ENCODE measurements around the gene IQSEC3.

Gene IQSEC3

DNA sequence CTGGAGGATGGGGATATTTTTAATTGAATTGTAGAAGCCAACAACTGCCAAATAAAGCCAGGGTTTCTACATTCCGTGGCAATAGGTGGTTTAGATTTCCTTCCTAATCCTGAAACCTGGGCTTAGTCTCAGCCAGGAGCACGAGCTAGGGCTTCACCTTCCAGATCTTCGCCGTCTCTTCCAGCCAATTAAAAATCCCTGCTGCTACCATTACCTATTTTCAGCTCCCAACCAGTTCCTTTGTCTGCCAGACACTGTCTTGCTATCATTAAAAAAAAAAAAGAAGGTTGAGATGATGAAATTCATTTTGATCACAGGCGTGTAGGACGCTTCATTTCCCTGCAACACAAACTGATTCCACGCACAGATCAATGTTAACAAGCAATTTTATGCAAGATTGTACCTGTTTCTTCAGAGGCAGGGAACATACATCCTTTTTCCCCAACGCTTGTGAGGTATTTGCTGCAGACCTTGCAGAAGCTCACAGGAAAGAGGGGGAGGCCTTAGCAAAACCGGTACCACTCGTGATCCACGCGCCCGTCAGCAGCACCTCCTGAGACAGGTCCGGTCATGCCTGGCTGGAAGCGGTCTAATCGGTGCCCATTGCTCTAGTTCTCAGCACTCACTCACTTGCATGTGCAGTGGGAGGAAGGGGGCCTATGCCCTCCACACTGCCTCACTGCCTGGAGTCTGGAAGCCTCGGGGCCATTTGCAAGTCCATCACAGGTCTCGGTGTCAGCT, 82.3 kb downstream of the IQSEC3 start:
- no peaks in the 10 kb centered on the region for H3K36me3 ChIP-seq (ENCODE audit: insufficient read depth, low read length)
- H3K4me1 ChIP-seq (ENCODE audit: insufficient read depth, low read length): peaks cover 9% of the 10 kb centered on the region
- H3K27me3 ChIP-seq (ENCODE audit: insufficient read depth, low read length): peaks cover 12% of the 10 kb centered on the region
- H2AFZ ChIP-seq (ENCODE audit: low read depth, low read length): no peak overlapping the region
- H3K9me3 ChIP-seq (ENCODE audit: low read length): no peaks in the 10 kb centered on the region
- no peak overlapping the region for H3K4me3 ChIP-seq (ENCODE audit: low read length)

DNA sequence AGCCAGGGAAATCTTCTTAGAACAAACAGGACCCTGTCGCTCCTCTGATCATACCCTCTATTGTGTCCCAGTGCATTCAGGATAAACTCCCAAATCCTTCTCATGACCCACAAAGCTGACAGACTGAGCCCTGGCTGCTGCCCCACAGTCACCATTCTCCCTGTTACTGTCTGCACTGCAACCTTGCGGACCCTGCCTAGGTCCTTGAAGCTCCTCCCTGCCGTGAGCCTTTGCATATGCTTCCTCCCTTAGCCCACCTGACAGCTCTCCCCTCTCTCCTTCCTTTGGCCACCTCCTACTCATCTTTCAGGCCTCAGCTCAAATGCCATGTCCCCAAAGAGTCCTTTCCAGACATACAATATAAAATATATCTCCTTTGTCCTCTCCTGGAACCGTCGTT, 85.0 kb downstream of the IQSEC3 start:
- no peak overlapping the region for H2AFZ ChIP-seq (ENCODE audit: low read depth, low read length)
- no peak overlapping the region for H3K4me3 ChIP-seq (ENCODE audit: low read length)
- no peaks in the 10 kb centered on the region for H3K9me3 ChIP-seq (ENCODE audit: low read length)
- no peaks in the 10 kb centered on the region for H3K36me3 ChIP-seq (ENCODE audit: insufficient read depth, low read length)
- H3K27me3 ChIP-seq (ENCODE audit: insufficient read depth, low read length): peaks cover 24% of the 10 kb centered on the region
- H3K4me1 ChIP-seq (ENCODE audit: insufficient read depth, low read length): no peaks in the 10 kb centered on the region

DNA sequence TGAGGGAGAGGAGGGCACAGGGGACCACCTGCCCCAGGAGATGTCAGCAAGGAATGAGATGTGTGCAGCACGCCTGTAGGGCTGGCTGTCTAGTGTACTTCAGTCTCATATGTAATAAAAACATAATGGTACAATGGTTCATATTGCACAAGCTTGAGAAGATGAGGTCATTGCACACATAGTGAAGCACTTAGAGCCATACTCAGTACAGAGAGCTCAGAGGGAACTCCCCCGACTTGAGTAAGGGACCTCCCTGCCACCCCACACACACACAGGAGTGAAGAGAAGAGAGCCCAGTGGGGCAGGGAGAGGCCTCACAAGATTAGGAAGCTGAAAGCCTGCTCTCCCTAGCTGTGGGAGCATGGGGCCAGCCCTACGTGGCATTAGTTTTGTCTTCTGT, 85.9 kb downstream of the IQSEC3 start:
- peaks cover 24% of the 10 kb centered on the region for H3K27me3 ChIP-seq (ENCODE audit: insufficient read depth, low read length)
- no peak overlapping the region for H2AFZ ChIP-seq (ENCODE audit: low read depth, low read length)
- H3K4me3 ChIP-seq (ENCODE audit: low read length): no peak overlapping the region

DNA sequence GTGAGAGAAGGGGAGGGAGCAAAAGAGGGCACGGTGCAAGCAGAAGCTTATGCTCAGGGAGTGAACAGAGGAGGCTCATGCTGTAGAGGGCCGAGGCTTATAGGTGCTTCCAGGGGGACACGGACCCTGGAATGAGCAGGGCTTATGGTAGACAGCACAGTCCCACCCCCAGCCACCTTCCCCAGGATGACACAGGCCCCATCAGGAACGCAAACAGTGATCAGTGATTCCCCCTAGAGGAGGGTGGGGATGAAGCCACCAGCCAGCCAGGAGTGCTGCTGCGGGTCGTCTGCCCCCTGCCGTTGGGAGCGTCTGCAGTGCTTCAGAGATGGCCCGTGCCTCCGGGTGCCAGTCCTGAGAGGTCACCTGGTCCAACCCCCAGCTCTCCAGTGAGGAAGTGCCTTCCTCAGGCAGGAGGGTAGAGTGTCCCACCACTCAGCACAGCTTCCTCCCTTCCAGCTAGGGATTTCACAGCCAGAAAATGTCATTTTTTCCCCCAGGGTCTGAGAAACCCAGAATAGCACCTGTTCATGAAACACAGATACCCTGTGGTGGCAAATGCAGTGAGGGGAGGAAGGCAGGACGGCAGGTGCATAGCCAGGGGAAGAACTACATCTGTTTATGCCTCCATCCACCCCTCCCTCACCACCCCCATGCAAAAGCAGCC, 86.6 kb downstream of the IQSEC3 start:
- Histone ChIP-seq H3K9me3 (ENCODE audit: low read length) (no peaks in the 10 kb centered on the region), H3K4me1 (ENCODE audit: insufficient read depth, low read length) (no peaks in the 10 kb centered on the region), H3K36me3 (ENCODE audit: insufficient read depth, low read length) (no peaks in the 10 kb centered on the region), H3K4me3 (ENCODE audit: low read length) (no peak overlapping the region), H3K27me3 (ENCODE audit: insufficient read depth, low read length) (peaks cover 26% of the 10 kb centered on the region), H2AFZ (ENCODE audit: low read depth, low read length) (no peak overlapping the region)

More for the DNA sequence above, 85.9 kb downstream of the IQSEC3 start:
- Histone ChIP-seq H3K36me3 (ENCODE audit: insufficient read depth, low read length) (no peaks in the 10 kb centered on the region), H3K9me3 (ENCODE audit: low read length) (no peaks in the 10 kb centered on the region), H3K4me1 (ENCODE audit: insufficient read depth, low read length) (no peaks in the 10 kb centered on the region)

DNA sequence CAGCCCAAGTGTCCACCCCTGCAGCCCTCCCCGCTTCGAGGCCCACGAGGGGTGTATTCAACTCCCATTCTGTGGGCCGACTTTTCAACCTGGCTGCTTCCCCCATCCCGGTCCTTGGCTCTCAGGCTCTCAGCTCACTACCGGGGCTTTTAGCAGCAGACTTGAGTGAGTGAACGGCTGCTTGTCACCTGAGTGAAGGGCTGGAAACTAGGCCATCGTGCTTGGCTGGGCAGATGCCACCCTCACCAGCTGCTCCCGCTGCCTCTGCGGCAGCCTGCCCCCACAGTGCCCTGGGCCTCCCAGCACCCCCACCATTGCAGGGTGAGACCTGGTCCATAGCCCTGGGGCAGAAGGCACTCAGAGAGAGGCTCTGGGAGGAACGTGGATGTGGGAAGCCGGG, 87.5 kb downstream of the IQSEC3 start:
- Histone ChIP-seq H3K36me3 (ENCODE audit: insufficient read depth, low read length) (no peaks in the 10 kb centered on the region), H3K4me1 (ENCODE audit: insufficient read depth, low read length) (no peaks in the 10 kb centered on the region), H3K9me3 (ENCODE audit: low read length) (no peaks in the 10 kb centered on the region), H3K27me3 (ENCODE audit: insufficient read depth, low read length) (peaks cover 24% of the 10 kb centered on the region), H2AFZ (ENCODE audit: low read depth, low read length) (no peak overlapping the region), H3K4me3 (ENCODE audit: low read length) (no peak overlapping the region)

DNA sequence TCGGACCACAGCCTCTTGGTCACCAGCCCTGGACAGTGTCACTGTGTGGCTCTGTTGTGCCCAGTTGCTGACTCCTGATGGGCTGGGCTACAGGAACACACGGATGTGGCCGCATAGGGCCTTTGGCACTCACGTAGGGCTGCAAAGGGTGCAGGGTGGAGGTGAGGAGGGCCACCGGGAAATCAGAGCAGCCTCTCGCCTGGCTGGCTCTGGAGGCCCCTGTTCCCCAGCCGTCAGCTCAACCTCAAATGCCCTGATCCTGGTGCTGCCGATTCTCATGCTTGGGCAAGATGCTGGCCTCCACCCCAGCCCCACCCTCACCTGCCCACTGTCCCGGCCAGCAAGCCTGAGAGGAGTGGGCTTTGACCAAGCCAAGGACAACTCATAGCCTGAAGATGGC, 88.4 kb downstream of the IQSEC3 start:
- Histone ChIP-seq H2AFZ (ENCODE audit: low read depth, low read length) (no peak overlapping the region), H3K36me3 (ENCODE audit: insufficient read depth, low read length) (no peaks in the 10 kb centered on the region), H3K4me3 (ENCODE audit: low read length) (no peak overlapping the region), H3K4me1 (ENCODE audit: insufficient read depth, low read length) (peaks cover 3% of the 10 kb centered on the region), H3K9me3 (ENCODE audit: low read length) (no peaks in the 10 kb centered on the region), H3K27me3 (ENCODE audit: insufficient read depth, low read length) (peaks cover 23% of the 10 kb centered on the region)

DNA sequence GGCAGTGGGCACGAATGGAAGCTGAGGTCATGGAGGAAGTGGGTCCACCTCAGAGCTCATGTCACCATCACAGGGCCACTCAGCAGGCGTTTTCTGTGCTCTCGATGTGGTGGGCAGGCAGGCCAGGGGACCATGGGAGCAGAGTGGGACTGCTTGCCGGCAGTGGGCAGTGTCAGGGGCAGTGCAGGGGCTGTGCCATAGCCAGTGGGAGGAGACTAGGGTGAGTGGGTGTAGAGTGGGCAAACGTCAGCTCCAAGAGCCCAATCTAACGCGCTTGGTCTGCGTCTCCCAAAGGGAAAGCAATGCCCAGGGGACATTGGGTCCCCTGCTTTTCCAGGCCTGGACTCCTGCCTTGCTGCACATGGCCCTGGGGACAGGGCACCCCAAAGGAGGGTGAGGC, 89.1 kb downstream of the IQSEC3 start:
- no peaks in the 10 kb centered on the region for H3K9me3 ChIP-seq (ENCODE audit: low read length)
- no peaks in the 10 kb centered on the region for H3K36me3 ChIP-seq (ENCODE audit: insufficient read depth, low read length)
- no peak overlapping the region for H2AFZ ChIP-seq (ENCODE audit: low read depth, low read length)
- no peak overlapping the region for H3K4me3 ChIP-seq (ENCODE audit: low read length)
- H3K27me3 ChIP-seq (ENCODE audit: insufficient read depth, low read length): peaks cover 20% of the 10 kb centered on the region
- peaks cover 3% of the 10 kb centered on the region for H3K4me1 ChIP-seq (ENCODE audit: insufficient read depth, low read length)

DNA sequence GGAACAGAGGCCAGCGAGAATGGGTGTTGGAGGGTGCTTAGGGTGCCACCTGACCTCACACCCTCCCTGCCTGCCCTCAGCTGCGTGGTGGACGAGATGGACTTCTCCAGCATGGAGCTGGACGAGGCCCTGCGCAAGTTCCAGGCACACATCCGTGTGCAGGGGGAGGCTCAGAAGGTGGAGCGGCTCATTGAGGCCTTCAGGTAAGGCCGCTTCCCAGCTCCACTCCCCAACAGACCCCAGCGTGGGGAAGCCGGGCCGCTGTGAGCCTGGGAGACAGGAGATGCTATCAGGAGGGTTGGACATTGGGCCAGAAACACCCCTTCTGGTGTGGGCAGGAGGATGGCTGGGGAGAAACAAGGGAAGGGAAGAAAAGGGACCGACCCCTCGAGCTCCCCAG, 90.4 kb downstream of the IQSEC3 start:
- Histone ChIP-seq H3K4me3 (ENCODE audit: low read length) (no peak overlapping the region), H3K36me3 (ENCODE audit: insufficient read depth, low read length) (no peaks in the 10 kb centered on the region), H3K9me3 (ENCODE audit: low read length) (no peaks in the 10 kb centered on the region), H3K27me3 (ENCODE audit: insufficient read depth, low read length) (peaks cover 20% of the 10 kb centered on the region), H3K4me1 (ENCODE audit: insufficient read depth, low read length) (peaks cover 3% of the 10 kb centered on the region), H2AFZ (ENCODE audit: low read depth, low read length) (no peak overlapping the region)

DNA sequence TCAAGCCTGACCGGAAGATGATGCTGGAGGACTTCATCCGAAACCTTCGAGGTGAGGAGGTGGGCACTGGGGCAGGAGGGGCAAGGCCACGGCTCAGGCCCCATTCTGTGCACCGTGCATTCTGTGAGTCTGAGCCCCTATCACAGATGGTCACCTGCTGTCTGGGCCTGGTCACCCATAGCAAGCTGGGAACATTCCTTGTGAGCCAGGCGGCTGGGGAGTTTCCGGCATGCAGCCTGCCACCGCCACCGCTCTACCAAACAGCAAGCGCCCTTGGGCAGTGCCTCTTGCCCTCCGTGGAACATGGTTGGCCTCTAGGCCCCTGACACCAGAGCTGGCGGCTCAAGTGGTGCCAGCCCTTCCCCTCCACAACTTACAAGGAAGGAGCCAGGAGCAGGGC, 91.1 kb downstream of the IQSEC3 start:
- no peaks in the 10 kb centered on the region for H3K36me3 ChIP-seq (ENCODE audit: insufficient read depth, low read length)
- peaks cover 3% of the 10 kb centered on the region for H3K4me1 ChIP-seq (ENCODE audit: insufficient read depth, low read length)
- no peak overlapping the region for H2AFZ ChIP-seq (ENCODE audit: low read depth, low read length)
- H3K9me3 ChIP-seq (ENCODE audit: low read length): no peaks in the 10 kb centered on the region
- H3K4me3 ChIP-seq (ENCODE audit: low read length): no peak overlapping the region
- H3K27me3 ChIP-seq (ENCODE audit: insufficient read depth, low read length): peaks cover 20% of the 10 kb centered on the region

DNA sequence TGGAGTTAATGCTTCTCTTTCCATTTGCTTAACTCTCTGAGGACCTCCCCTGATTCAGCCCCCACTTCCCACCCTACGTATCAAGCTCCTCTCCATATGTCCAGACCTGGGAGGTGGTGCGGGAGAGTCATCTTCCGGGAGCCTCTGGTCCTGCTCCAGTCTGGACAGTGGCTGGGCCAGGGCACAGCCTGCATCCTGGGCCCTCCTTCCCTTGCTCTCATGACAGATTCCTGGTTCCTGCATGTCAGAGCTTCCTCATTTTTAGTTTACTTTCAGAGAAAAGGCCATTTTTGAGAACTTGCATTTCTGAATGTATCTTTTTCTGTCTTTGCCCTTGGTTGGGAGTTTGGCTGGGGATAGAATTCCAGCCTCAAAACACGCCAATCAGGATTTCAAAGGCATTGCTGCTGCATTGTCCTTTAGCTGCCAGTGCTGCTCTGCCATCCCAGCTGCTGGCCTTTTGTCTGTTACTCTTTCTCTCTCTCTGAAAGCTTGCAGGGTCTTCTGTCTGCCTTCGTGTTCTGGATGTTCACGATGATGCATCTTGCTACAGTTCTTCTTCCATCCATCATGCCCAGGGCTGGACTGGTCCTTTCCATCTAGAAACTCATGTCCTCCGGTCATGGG, 92.7 kb downstream of the IQSEC3 start:
- Histone ChIP-seq H3K4me1 (ENCODE audit: insufficient read depth, low read length) (peaks cover 3% of the 10 kb centered on the region), H3K36me3 (ENCODE audit: insufficient read depth, low read length) (no peaks in the 10 kb centered on the region), H3K9me3 (ENCODE audit: low read length) (no peaks in the 10 kb centered on the region)

DNA sequence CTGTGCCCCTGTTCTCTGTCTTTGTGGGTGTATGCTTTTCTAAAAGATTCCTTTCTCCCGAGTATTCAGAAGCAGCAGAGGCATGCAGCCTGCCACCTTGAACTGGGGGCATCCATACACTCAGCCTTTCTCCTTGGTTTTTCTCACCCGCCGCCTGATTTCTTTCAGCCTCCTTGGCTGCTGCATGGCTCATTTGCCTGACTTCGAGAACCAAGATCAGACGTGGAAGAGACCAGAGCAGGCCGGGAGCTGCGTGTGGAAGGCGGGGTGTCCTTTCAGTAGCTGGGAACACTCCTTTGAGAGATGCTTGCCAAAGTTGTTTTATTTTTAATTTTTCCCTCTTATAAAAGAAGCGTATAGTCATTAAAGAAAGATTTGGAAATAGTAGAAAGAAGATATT, 94.3 kb downstream of the IQSEC3 start:
- H3K36me3 ChIP-seq (ENCODE audit: insufficient read depth, low read length): no peaks in the 10 kb centered on the region
- H3K4me1 ChIP-seq (ENCODE audit: insufficient read depth, low read length): peaks cover 3% of the 10 kb centered on the region
- H2AFZ ChIP-seq (ENCODE audit: low read depth, low read length): no peak overlapping the region
- H3K4me3 ChIP-seq (ENCODE audit: low read length): no peak overlapping the region
- peaks cover 2% of the 10 kb centered on the region for H3K27me3 ChIP-seq (ENCODE audit: insufficient read depth, low read length)
- no peaks in the 10 kb centered on the region for H3K9me3 ChIP-seq (ENCODE audit: low read length)

More for the DNA sequence above, 92.7 kb downstream of the IQSEC3 start:
- H2AFZ ChIP-seq (ENCODE audit: low read depth, low read length): no peak overlapping the region
- peaks cover 14% of the 10 kb centered on the region for H3K27me3 ChIP-seq (ENCODE audit: insufficient read depth, low read length)
- no peak overlapping the region for H3K4me3 ChIP-seq (ENCODE audit: low read length)

DNA sequence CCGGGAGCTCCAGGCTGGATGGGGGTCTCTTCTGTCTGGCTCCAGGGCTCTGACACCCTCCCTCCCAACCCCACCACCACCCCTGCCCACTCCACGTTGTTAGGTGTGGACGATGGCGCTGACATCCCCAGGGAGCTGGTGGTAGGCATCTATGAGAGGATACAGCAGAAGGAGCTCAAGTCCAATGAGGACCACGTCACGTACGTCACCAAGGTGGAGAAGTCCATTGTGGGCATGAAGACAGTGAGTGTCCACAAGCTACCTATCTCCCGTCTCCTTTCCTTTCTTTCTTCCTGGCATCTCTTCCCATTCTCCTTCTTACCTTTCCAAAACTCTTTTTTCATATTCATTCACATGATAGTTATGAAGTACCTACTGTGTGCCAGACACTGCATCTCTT, 95.3 kb downstream of the IQSEC3 start:
- no peaks in the 10 kb centered on the region for H3K36me3 ChIP-seq (ENCODE audit: insufficient read depth, low read length)
- H3K4me3 ChIP-seq (ENCODE audit: low read length): no peak overlapping the region
- no peaks in the 10 kb centered on the region for H3K9me3 ChIP-seq (ENCODE audit: low read length)
- H3K4me1 ChIP-seq (ENCODE audit: insufficient read depth, low read length): peaks cover 3% of the 10 kb centered on the region
- H2AFZ ChIP-seq (ENCODE audit: low read depth, low read length): no peak overlapping the region
- peaks cover 2% of the 10 kb centered on the region for H3K27me3 ChIP-seq (ENCODE audit: insufficient read depth, low read length)

DNA sequence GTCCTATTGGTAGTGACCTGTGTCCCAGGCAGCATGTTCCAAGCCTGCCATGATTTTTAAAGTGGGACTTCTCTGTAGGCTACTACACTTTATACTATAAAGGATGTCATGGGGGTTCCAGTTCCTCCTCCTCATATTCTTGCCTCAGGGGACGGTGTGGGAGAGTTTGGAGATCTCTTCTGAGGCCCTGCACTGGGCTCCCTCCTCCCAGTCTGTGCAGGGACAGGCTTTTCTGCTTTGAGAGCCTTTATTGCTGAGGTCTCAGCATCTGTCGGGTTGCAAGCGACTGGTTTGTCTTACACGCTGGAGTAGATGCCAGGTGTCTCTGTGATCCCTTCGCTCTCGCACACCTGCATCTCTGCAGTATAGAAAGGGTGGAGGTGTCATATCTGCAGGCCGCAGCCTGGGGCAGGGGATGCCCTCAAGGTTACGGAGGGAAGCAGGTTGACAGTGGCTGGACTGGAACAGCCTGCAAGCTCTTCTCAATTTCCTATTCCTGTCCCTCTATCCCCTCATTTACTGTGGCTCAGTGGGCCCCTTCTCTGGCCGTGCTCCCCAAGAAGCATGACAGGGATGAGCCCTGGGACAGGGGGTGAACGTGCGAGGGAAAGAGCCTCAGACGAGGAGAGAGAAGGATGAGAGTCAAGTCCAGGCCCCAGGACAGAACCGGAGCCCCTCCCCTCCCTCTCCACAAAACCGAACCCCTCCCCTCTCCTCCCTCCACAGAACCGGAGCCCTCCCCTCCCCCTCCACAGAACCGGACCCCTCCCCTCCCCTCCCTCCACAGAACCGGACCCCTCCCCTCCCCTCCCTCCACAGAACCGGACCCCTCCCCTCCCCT, 96.1 kb downstream of the IQSEC3 start:
- Histone ChIP-seq H2AFZ (ENCODE audit: low read depth, low read length) (no peak overlapping the region), H3K36me3 (ENCODE audit: insufficient read depth, low read length) (no peaks in the 10 kb centered on the region), H3K9me3 (ENCODE audit: low read length) (no peaks in the 10 kb centered on the region), H3K4me1 (ENCODE audit: insufficient read depth, low read length) (peaks cover 3% of the 10 kb centered on the region), H3K4me3 (ENCODE audit: low read length) (no peak overlapping the region), H3K27me3 (ENCODE audit: insufficient read depth, low read length) (peaks cover 2% of the 10 kb centered on the region)

All from neuron (in vitro differentiated cells).